Raji (cell line): Measurements from ENCODE around the gene HAGHL.

Source experiments
- POLR2A ChIP-seq: IDR thresholded peaks from 2 replicates; pipeline ENCODE4 v1.6.1; 2011; ENCODE audit warnings: low read depth, low read length, control low read depth; ENCODE audit not compliant: insufficient read depth

Gene HAGHL

GRCh38 chr16:711548-712320 is 15.2 kb upstream of the HAGHL start:
- no peak; the same call in 1 of the 2 replicates for TF ChIP-seq POLR2A

- TF ChIP-seq POLR2A = no peak; the same call in 1 of the 2 replicates
These were observed 12.8 kb upstream of the HAGHL start for GRCh38 chr16:714079-714478.

GRCh38 chr16:714558-715476 is 12.1 kb upstream of the HAGHL start, which contains the start of gene METRN:
Gene METRN (plus strand): TSS chr16:715118. CDS start chr16:715290, 172 bp downstream.
- TF ChIP-seq POLR2A = no peak; the same call in 1 of the 2 replicates

- TF ChIP-seq POLR2A = peak; percentile 35; the same call in 1 of the 2 replicates
These were observed 11.3 kb upstream of the HAGHL start for GRCh38 chr16:715477-716199.

- TF ChIP-seq POLR2A = no peak
These were observed 10.7 kb upstream of the HAGHL start for GRCh38 chr16:716200-716568.

GRCh38 chr16:716768-717325 is 10.1 kb upstream of the HAGHL start:
- no peak; the same call in 1 of the 2 replicates for TF ChIP-seq POLR2A

GRCh38 chr16:717450-718245 is 9.3 kb upstream of the HAGHL start:
- no peak; the same call in none of the 2 replicates for TF ChIP-seq POLR2A

- peak; percentile 44; the same call in 1 of the 2 replicates for TF ChIP-seq POLR2A
These were observed 8.5 kb upstream of the HAGHL start for GRCh38 chr16:718389-718788.

- 0 out of 2 replicates have a peak, but pooled peaks have one; percentile 34 for TF ChIP-seq POLR2A
These were observed 8.0 kb upstream of the HAGHL start for GRCh38 chr16:718922-719321.

- peak; percentile 61 for TF ChIP-seq POLR2A
These were observed 7.0 kb upstream of the HAGHL start for GRCh38 chr16:719815-720446.

GRCh38 chr16:720447-720989 is 6.4 kb upstream of the HAGHL start:
- no peak; the same call in 1 of the 2 replicates for TF ChIP-seq POLR2A

- TF ChIP-seq POLR2A = peak; percentile 98
These were observed 5.7 kb upstream of the HAGHL start, which contains the start of gene ANTKMT for GRCh38 chr16:720990-721764. Gene ANTKMT (plus strand): TSS chr16:721146. CDS start chr16:721275, 129 bp downstream.
